Gastroesophageal sphincter (tissue), 3 donors: ENCODE measurements around the gene TMIGD2.

Experiments used
- CTCF ChIP-seq, 4 experiments: fragments of 200-600 bp in 2 of 4; fragments of 450-650 bp in 2 of 4; sonication (generic) in 1 of 4; IDR thresholded peaks; one replicate each; pipeline ENCODE4 v1.5.1; 2017 to 2019; ENCODE audit warnings: antibody characterized with exemption in 4 of 4, mild to moderate bottlenecking in 2 of 4, moderate library complexity in 2 of 4
- EP300 ChIP-seq: sonication (generic); formaldehyde crosslinking; IDR thresholded peaks from one replicate; pipeline ENCODE4 v1.6.1; 2017; ENCODE audit warnings: antibody characterized with exemption, mild to moderate bottlenecking

GRCh38 chr19:4322942-4323665, 20.9 kb upstream of the TMIGD2 start:
- no peak for TF ChIP-seq CTCF (IDR thresholded peaks at IDR 0.05)
- no peak for TF ChIP-seq EP300
